ENCODE measurements around the gene DZIP3. TPM values are rescaled to one million over a fixed set of nuclear protein-coding genes. Genes with fewer than 3 reads are reported as not detected.
"Not testable (repeated sequence)": the region's sequence is repeated elsewhere in the genome, so short reads cannot be mapped to it uniquely, and the experiment has no call there.

DZIP3 gene
- total RNA-seq, 6 experiments from 2014 or later, result 2.2 to 5.2 (median 3.0) TPM

DNA sequence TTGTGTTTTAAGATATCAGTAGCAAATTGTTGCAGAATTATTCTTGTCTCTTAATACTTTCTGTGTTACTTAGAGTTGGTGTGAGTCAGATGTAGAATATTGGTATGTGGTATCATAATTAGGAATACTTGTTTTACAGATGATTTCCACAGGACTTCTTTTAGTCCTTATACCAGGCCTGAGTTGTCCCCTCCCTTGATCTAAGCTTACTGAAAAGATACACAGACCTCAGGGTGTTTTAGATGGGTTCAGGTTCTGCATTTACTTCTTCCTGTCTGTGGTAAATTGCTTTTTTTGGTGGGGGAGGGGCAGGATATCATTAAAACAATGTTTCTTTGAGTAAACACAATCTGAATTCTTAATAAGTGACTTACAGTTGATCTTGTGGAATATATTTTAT is 14.2 kb downstream of the DZIP3 start:
- ATAC-seq (no peak), DNase-seq (no peak)
- intact Hi-C loops (cut with DNase I), result no loop called here
- H3K4me3 ChIP-seq, result no peak overlapping the region
- H3K27ac ChIP-seq, result no peak overlapping the region
- H3K4me1 ChIP-seq, result no peaks in the 10 kb centered on the region
- TF ChIP-seq, protein P1, sequence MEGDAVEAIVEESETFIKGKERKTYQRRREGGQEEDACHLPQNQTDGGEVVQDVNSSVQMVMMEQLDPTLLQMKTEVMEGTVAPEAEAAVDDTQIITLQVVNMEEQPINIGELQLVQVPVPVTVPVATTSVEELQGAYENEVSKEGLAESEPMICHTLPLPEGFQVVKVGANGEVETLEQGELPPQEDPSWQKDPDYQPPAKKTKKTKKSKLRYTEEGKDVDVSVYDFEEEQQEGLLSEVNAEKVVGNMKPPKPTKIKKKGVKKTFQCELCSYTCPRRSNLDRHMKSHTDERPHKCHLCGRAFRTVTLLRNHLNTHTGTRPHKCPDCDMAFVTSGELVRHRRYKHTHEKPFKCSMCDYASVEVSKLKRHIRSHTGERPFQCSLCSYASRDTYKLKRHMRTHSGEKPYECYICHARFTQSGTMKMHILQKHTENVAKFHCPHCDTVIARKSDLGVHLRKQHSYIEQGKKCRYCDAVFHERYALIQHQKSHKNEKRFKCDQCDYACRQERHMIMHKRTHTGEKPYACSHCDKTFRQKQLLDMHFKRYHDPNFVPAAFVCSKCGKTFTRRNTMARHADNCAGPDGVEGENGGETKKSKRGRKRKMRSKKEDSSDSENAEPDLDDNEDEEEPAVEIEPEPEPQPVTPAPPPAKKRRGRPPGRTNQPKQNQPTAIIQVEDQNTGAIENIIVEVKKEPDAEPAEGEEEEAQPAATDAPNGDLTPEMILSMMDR (IDR thresholded peaks at IDR 0.05), result no peak
- TF ChIP-seq POLR2A (IDR thresholded peaks at IDR 0.05), result no peak
- H3K9me3 ChIP-seq, result no peaks in the 10 kb centered on the region
- H3K27me3 ChIP-seq, result no peaks in the 10 kb centered on the region
- H3K36me3 ChIP-seq, result no peaks in the 10 kb centered on the region

DNA sequence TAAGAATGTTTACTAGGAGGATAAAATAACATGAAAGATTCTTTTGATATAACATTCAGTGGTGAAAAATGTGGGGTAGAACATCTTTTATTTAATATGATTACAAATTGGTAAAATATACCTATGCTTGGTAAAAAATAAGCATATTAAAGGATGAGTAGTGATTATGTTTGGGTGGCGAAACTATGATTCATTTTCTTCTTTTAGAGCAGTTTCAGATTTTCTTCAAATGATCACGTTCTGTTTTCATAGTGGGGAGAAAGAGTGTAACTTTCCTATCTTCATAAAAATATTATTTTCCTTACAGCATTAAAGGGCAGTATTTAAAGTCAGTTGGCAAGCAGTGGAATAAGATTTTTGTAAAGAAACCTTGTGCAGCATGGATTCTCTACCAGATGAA is 15.5 kb downstream of the DZIP3 start:
- Histone ChIP-seq H3K27ac (no peak overlapping the region), H3K36me3 (no peaks in the 10 kb centered on the region), H3K9me3 (no peaks in the 10 kb centered on the region), H3K4me1 (no peaks in the 10 kb centered on the region), H3K4me3 (no peak overlapping the region), H3K27me3 (no peaks in the 10 kb centered on the region)
- intact Hi-C loops (cut with DNase I), result no loop called here
- 80% methylated on average over 2 of the region's 2 CpGs for WGBS (ENCODE audit: insufficient coverage, low coverage, low lambda C conversion rate, missing lambda C conversion rate)
- DNase-seq (no peak), ATAC-seq (no peak)
- TF ChIP-seq POLR2A (IDR thresholded peaks at IDR 0.05), result no peak
- TF ChIP-seq, protein P1 (IDR thresholded peaks at IDR 0.05), result no peak

DNA sequence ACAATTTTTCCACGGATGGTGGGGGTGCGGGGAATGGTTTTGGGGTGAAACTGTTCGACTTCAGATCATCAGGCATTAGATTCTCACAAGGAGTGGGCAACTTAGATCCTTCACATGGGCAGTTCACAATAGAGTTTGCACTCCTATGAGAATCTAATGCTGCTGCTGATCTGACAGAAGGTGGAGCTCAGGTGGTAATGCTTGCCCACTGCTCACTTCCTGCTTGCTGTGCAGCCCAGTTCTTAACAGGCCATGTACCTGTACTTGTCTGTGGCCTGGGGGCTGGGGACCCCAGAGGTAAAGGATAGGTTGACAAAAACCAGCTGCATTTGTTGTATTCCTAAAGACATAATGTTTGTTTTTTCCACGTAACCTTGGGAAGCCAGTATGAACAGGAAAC is 16.0 kb downstream of the DZIP3 start:
- no peak for TF ChIP-seq POLR2A (IDR thresholded peaks at IDR 0.05)
- TF ChIP-seq, protein P1 (IDR thresholded peaks at IDR 0.05), result no peak
- no peaks in the 10 kb centered on the region for H3K27me3 ChIP-seq
- intact Hi-C loops (cut with DNase I), result no loop called here
- ATAC-seq (no peak), DNase-seq (no peak)
- WGBS (ENCODE audit: insufficient coverage, low coverage, low lambda C conversion rate, missing lambda C conversion rate), result 57% methylated on average over 3 of the region's 4 CpGs
- no peak overlapping the region for H3K4me3 ChIP-seq
- H3K4me1 ChIP-seq, result no peaks in the 10 kb centered on the region
- no peak overlapping the region for H3K27ac ChIP-seq
- H3K36me3 ChIP-seq, result no peaks in the 10 kb centered on the region
- H3K9me3 ChIP-seq, result no peaks in the 10 kb centered on the region

DNA sequence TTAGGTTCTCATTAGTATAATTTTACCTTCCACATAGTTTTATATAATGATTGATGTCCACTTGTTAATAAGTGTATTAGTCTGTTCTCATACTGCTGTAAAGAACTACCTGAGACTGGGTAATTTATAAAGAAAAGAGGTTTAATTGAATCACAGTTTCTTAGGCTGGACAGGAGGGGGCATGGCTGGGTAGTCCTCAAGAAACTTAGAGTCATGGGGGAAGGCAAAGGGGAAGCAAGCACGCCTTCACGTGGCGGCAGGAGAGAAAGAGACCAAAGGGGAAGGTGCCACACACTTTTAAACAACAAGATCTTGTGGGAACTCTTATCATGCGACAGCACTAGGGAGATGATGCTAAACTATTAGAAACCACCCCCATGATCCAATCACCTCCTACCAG is 19.2 kb downstream of the DZIP3 start:
- no peak overlapping the region for H3K4me3 ChIP-seq
- WGBS (ENCODE audit: insufficient coverage, low coverage, low lambda C conversion rate, missing lambda C conversion rate), result 89% methylated on average over 3 of the region's 4 CpGs
- DNase-seq, result no peak
- no peak overlapping the region for H3K27ac ChIP-seq
- H3K9me3 ChIP-seq, result no peaks in the 10 kb centered on the region
- intact Hi-C loops (cut with DNase I), result no loop called here
- ATAC-seq, result no peak
- TF ChIP-seq, protein P1 (IDR thresholded peaks at IDR 0.05), result no peak
- TF ChIP-seq POLR2A (IDR thresholded peaks at IDR 0.05), result no peak
- no peaks in the 10 kb centered on the region for H3K36me3 ChIP-seq
- no peaks in the 10 kb centered on the region for H3K27me3 ChIP-seq
- no peaks in the 10 kb centered on the region for H3K4me1 ChIP-seq

DNA sequence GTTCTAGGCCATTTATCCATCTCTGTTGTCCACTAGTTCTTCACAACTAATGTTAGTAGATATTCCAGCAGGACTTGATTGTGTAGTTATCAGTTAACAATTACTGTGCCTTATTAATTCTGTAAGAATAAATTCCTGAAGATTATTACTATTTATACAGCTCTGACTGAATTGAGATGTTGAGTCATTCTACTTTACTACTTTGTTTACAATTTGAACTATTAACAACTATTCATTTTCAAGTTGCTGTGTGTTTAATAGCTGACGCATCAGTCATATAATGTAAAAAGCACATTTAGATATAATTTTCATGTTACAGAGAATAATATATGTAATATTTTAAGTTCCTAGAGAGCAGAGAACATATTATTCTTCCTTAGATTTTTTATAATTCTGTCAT is 21.1 kb downstream of the DZIP3 start:
- H3K4me1 ChIP-seq, result no peaks in the 10 kb centered on the region
- no peak for DNase-seq
- no peak for ATAC-seq
- no peak overlapping the region for H3K27ac ChIP-seq
- no peaks in the 10 kb centered on the region for H3K27me3 ChIP-seq
- no peak overlapping the region for H3K4me3 ChIP-seq
- intact Hi-C loops (cut with DNase I), result no loop called here
- no peak for TF ChIP-seq POLR2A (IDR thresholded peaks at IDR 0.05)
- no peaks in the 10 kb centered on the region for H3K36me3 ChIP-seq
- no peaks in the 10 kb centered on the region for H3K9me3 ChIP-seq
- 91% methylated on average over 1 of the region's 1 CpG for WGBS (ENCODE audit: insufficient coverage, low coverage, low lambda C conversion rate, missing lambda C conversion rate)

DNA sequence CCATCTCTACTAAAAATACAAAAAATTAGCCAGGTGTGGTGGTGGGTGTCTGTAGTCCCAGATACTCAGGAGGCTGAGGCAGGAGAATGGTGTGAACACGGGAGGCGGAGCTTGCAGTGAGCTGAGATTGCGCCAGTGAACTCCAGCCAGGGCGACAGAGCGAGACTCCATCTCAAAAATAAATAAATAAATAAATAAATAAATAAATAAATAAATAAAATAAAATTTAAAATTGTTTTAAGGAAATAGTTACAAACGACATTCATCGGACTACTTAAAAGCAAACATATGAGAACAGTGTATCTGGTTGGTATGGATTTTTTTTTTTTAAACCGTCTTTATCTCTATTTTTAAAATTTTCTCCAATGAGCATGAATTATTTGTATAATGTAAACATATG is 26.6 kb downstream of the DZIP3 start:
- ATAC-seq; H3K27ac ChIP-seq; H3K9me3 ChIP-seq; H3K36me3 ChIP-seq; H3K4me3 ChIP-seq; H3K27me3 ChIP-seq; DNase-seq; H3K4me1 ChIP-seq; intact Hi-C loops (cut with DNase I): not testable (repeated sequence)
- 97% methylated on average over 8 of the region's 8 CpGs for WGBS (ENCODE audit: insufficient coverage, low coverage, low lambda C conversion rate, missing lambda C conversion rate)

Data from right lobe of liver (tissue), 6 donors.